Measurements from ENCODE around the gene LRBA.
"Not testable (repeated sequence)": the region's sequence is repeated elsewhere in the genome, so short reads cannot be mapped to it uniquely, and the experiment has no call there.

DNA sequence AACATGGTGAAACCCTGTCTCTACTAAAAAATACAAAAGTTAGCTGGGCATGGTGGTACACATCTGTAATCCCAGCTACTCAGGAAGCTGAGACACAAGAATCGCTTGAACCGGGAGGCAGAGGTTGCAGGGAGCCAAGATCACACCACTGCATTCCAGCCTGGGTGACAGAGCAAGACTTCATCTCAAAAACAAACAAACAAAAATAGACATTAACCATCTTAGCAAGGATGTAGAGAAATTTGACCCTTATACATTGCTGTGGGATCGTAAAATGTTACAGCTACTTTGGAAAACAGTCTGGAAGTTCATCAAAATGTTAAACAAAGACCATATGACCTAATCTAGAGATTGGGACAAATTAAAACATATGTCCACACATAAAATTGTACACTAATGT, 96.5 kb downstream of the LRBA start:
- TF ChIP-seq CTCF, POLR2AphosphoS5 (IDR thresholded peaks at IDR 0.05): not testable (repeated sequence)

Data from breast epithelium (tissue), 3 donors.